Stimulated activated CD8-positive, alpha-beta memory T cell treated with anti-CD3 and anti-CD28 coated beads, Interleukin-4, amount 100 ng/mL, for 24 hours (primary cell): ENCODE results near the gene ADCY5.

Experiments used
- DNase-seq: peaks from one replicate; pipeline ENCODE4 v3.0.0-alpha.2; 2020; ENCODE audit warnings: low read depth

Gene ADCY5

GRCh38 chr3:123326531-123326930, 122.4 kb downstream of the ADCY5 start:
- no peak for DNase-seq

GRCh38 chr3:123325766-123326256, 123.1 kb downstream of the ADCY5 start:
- no peak for DNase-seq

GRCh38 chr3:123324880-123325765, 123.8 kb downstream of the ADCY5 start:
- DNase-seq, result no peak

- no peak for DNase-seq
Measured at GRCh38 chr3:123323781-123324180, 125.1 kb downstream of the ADCY5 start.

GRCh38 chr3:123322866-123323265, 126.0 kb downstream of the ADCY5 start:
- no peak for DNase-seq

GRCh38 chr3:123321806-123322205, 127.1 kb downstream of the ADCY5 start:
- no peak for DNase-seq

- DNase-seq, result no peak
Measured at GRCh38 chr3:123320221-123320620, 128.7 kb downstream of the ADCY5 start.

- no peak for DNase-seq
Measured at GRCh38 chr3:123319760-123320159, 129.1 kb downstream of the ADCY5 start.

GRCh38 chr3:123318374-123318773, 130.5 kb downstream of the ADCY5 start:
- no peak for DNase-seq

GRCh38 chr3:123317716-123318115, 131.2 kb downstream of the ADCY5 start:
- no peak for DNase-seq

- no peak for DNase-seq
Measured at GRCh38 chr3:123315271-123315595, 133.7 kb downstream of the ADCY5 start.

GRCh38 chr3:123314359-123315270, 134.3 kb downstream of the ADCY5 start:
- no peak for DNase-seq

- no peak for DNase-seq
Measured at GRCh38 chr3:123313889-123314288, 135.0 kb downstream of the ADCY5 start.

- no peak for DNase-seq
Measured at GRCh38 chr3:123312331-123313265, 136.3 kb downstream of the ADCY5 start.

GRCh38 chr3:123311201-123311600, 137.7 kb downstream of the ADCY5 start:
- no peak for DNase-seq

- DNase-seq, result no peak
Measured at GRCh38 chr3:123310741-123311140, 138.1 kb downstream of the ADCY5 start.

GRCh38 chr3:123310186-123310585, 138.7 kb downstream of the ADCY5 start:
- DNase-seq, result no peak

- no peak for DNase-seq
Measured at GRCh38 chr3:123307064-123307463, 141.8 kb downstream of the ADCY5 start.

GRCh38 chr3:123305192-123305591, 143.7 kb downstream of the ADCY5 start:
- no peak for DNase-seq

- DNase-seq, result no peak
Measured at GRCh38 chr3:123303976-123304560, 144.8 kb downstream of the ADCY5 start.

GRCh38 chr3:123302961-123303360, 145.9 kb downstream of the ADCY5 start:
- no peak for DNase-seq
